Mucosa of stomach (tissue), 1 donor: ENCODE results near the gene FOXL1.

ENCODE experiments used
- H3K27me3 ChIP-seq: one replicate; pipeline ENCODE4 v1.7.0; 2013; ENCODE audit warnings: mild to moderate bottlenecking, low read length; ENCODE audit not compliant: control insufficient read depth, insufficient read depth
- H3K36me3 ChIP-seq: one replicate; pipeline ENCODE4 v1.7.0; 2013; ENCODE audit warnings: low read length; ENCODE audit not compliant: control insufficient read depth, insufficient read depth
- H3K4me1 ChIP-seq: one replicate; pipeline ENCODE4 v1.7.0; 2013; ENCODE audit warnings: mild to moderate bottlenecking, low read length; ENCODE audit not compliant: control insufficient read depth, insufficient read depth
- H3K4me3 ChIP-seq: one replicate; pipeline ENCODE4 v1.7.0; 2013; ENCODE audit warnings: low read length
- H3K9ac ChIP-seq: one replicate; pipeline ENCODE4 v1.7.0; 2013; ENCODE audit warnings: mild to moderate bottlenecking, low read length, moderate library complexity
- H3K9me3 ChIP-seq: one replicate; pipeline ENCODE4 v1.7.0; 2013; ENCODE audit warnings: mild to moderate bottlenecking, low read length, moderate library complexity; ENCODE audit not compliant: control insufficient read depth
- donor health status: Pancreatic carcinoma.

The FOXL1 gene

GRCh38 chr16:86573215-86573614, 5.1 kb upstream of the FOXL1 start:
- Histone ChIP-seq H3K9ac (no peak overlapping the region), H3K4me1 (peaks cover 17% of the 10 kb centered on the region), H3K27me3 (peaks cover 96% of the 10 kb centered on the region), H3K4me3 (no peak overlapping the region), H3K36me3 (no peaks in the 10 kb centered on the region), H3K9me3 (no peaks in the 10 kb centered on the region)

GRCh38 chr16:86573646-86574508, 4.5 kb upstream of the FOXL1 start:
- H3K27me3 ChIP-seq = peaks cover 97% of the 10 kb centered on the region
- no peak overlapping the region for H3K4me3 ChIP-seq
- peaks cover 17% of the 10 kb centered on the region for H3K4me1 ChIP-seq
- H3K9me3 ChIP-seq = no peaks in the 10 kb centered on the region
- no peaks in the 10 kb centered on the region for H3K36me3 ChIP-seq
- H3K9ac ChIP-seq = no peak overlapping the region

DNA sequence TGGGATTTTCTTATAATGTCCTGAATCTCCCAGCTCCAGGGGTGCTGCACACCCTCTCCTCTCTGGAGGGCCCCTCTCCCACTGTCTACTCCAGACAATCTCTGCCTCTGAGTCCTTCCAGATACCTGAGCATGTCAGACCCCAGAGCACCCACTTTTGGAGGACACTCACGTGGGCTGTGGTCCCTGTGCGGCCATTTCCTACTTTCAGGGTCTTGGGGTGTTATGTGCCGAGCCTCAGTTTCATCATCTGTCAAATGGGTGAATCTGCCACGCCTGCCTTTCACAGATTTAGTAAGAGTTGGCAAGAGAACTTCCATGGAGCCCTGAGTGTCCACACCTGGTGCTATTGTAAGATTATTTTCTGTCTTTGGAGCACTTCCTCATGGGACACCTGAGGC, 3.7 kb upstream of the FOXL1 start:
- Histone ChIP-seq H3K4me3 (no peak overlapping the region), H3K9ac (no peak overlapping the region), H3K27me3 (peaks cover 97% of the 10 kb centered on the region), H3K4me1 (peaks cover 17% of the 10 kb centered on the region), H3K9me3 (no peaks in the 10 kb centered on the region), H3K36me3 (no peaks in the 10 kb centered on the region)

- H3K9me3 ChIP-seq = no peaks in the 10 kb centered on the region
- H3K9ac ChIP-seq = no peak overlapping the region
- no peaks in the 10 kb centered on the region for H3K36me3 ChIP-seq
- no peak overlapping the region for H3K4me3 ChIP-seq
- H3K27me3 ChIP-seq = peaks cover 97% of the 10 kb centered on the region
- peaks cover 17% of the 10 kb centered on the region for H3K4me1 ChIP-seq
Observed at GRCh38 chr16:86575095-86575685, 3.2 kb upstream of the FOXL1 start.

DNA sequence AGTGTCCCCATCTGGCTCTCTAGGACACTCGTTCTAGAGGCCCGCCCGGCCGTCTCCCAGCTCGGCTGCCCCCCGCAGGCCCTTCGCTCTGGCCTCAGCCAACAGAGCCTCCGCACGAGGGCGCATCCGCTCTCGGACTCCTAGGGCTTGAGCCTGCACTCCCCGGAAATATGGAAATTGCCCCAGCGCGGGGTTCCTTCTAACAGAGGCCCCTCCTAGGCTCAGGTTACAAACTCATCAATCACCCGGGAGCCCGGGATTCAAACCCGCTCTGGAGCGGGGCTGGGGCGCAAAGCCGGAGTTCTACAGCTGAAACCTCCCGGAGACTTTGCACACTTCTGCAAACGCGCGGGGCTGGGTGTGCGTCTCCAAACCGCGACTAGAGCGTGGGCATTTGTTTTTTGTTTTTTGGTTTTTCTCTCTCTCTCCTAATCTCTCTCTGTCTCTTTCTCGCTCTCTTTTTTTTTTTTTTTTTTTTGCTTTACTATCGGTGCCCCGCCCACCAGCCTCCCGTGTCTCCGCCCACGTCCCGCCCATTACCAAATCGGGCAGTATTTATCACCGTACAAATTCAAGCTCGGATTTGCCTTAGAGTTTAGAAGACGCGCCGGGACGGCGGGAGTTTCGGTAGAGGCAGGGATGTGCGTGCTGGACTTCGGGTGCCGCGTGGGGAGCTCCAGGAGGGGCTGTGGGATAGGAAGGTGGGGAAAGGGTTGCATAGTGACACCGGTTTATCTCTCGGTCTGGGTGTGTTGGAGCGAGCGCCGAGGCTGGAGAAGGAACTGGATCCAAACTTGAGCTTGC, 2.4 kb upstream of the FOXL1 start:
- Histone ChIP-seq H3K4me3 (peak overlapping the region; percentile 47), H3K27me3 (peaks cover 97% of the 10 kb centered on the region), H3K9ac (peak overlapping the region; percentile 36)

GRCh38 chr16:86576591-86577313, 1.6 kb upstream of the FOXL1 start:
- Histone ChIP-seq H3K27me3 (peaks cover 97% of the 10 kb centered on the region), H3K36me3 (no peaks in the 10 kb centered on the region), H3K4me1 (peaks cover 17% of the 10 kb centered on the region), H3K9ac (no peak overlapping the region), H3K9me3 (no peaks in the 10 kb centered on the region), H3K4me3 (peak overlapping the region; percentile 47)

More for the DNA sequence above, 2.4 kb upstream of the FOXL1 start:
- Histone ChIP-seq H3K4me1 (peaks cover 17% of the 10 kb centered on the region), H3K9me3 (no peaks in the 10 kb centered on the region), H3K36me3 (no peaks in the 10 kb centered on the region)

DNA sequence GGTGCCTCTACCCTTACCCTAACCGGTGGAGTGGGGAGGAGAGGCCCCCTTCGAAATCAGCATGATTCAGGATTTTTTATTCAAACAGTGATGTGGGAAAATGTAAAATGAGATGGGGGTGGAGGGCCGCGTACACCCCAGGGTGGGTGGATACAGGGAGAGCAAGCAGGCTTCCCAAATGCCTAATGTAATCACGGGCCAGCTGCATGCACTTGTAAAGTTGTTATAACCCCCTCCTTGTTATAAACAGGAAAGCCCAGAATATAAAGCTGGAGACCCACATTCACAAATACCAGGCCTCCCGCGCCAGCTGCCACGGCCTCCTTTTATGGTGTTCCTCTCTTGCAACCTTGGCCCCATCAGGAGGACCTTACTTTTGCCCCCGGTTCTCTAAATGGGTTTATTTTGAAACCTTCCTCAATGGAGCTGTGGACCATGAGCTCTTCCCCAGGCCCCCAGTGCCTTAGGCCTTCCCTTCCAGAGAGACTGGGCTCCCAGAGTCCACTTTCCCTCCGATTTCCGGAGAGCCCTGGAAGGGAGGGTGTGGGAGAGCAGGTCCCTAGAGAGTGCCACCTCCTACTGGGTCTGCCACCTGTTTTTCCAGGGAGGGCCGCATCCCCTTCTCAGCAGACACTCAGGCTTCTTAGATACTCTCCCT, 906 bp upstream of the FOXL1 start:
- H3K4me3 ChIP-seq = no peak overlapping the region
- H3K36me3 ChIP-seq = no peaks in the 10 kb centered on the region
- H3K4me1 ChIP-seq = peaks cover 17% of the 10 kb centered on the region
- H3K27me3 ChIP-seq = peaks cover 90% of the 10 kb centered on the region
- H3K9me3 ChIP-seq = no peaks in the 10 kb centered on the region
- no peak overlapping the region for H3K9ac ChIP-seq

GRCh38 chr16:86578611-86579267, 390 bp downstream of the FOXL1 start:
- Histone ChIP-seq H3K36me3 (no peaks in the 10 kb centered on the region), H3K27me3 (peaks cover 87% of the 10 kb centered on the region), H3K9ac (no peak overlapping the region), H3K4me1 (peaks cover 17% of the 10 kb centered on the region), H3K4me3 (no peak overlapping the region), H3K9me3 (no peaks in the 10 kb centered on the region)

- H3K9me3 ChIP-seq = no peaks in the 10 kb centered on the region
- peaks cover 17% of the 10 kb centered on the region for H3K4me1 ChIP-seq
- H3K27me3 ChIP-seq = peaks cover 86% of the 10 kb centered on the region
- no peak overlapping the region for H3K9ac ChIP-seq
- H3K36me3 ChIP-seq = no peaks in the 10 kb centered on the region
- no peak overlapping the region for H3K4me3 ChIP-seq
Observed at GRCh38 chr16:86579268-86580062, 1.1 kb downstream of the FOXL1 start.

GRCh38 chr16:86580063-86580790, 1.9 kb downstream of the FOXL1 start:
- peaks cover 15% of the 10 kb centered on the region for H3K4me1 ChIP-seq
- H3K9ac ChIP-seq = no peak overlapping the region
- no peaks in the 10 kb centered on the region for H3K36me3 ChIP-seq
- H3K9me3 ChIP-seq = no peaks in the 10 kb centered on the region
- H3K27me3 ChIP-seq = peaks cover 82% of the 10 kb centered on the region
- H3K4me3 ChIP-seq = no peak overlapping the region
